Midbrain (tissue), 1 donor: ENCODE data around the gene PABPC5.

ENCODE experiments used
- DNase-seq: peaks from one replicate; lab custom pipeline; 2025; lab: John Stamatoyannopoulos, UW

The PABPC5 gene

GRCh38 chrX:91434351-91435168, at the start of gene PABPC5:
PABPC5 (plus strand) TSS chrX:91434839; CDS start chrX:91435578, 739 bp downstream.
- peak; percentile 74 for DNase-seq

DNA sequence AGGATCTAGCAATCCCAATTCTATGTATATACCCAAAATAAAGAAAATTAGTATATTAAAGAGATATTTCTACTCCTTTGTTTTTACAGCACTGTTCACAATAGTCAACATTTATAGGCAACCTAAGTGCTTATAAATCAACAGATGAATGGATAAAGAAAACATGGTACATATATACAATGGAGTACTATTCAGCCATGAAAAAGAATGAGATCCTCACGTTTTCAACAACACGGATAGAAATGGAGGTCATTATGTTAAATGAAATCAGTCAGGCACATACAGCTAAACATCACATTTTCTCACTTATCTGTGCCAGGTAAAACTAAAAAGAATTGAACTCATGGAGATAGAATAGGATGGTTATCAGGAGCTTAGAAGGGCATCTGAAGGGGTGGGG, 45.6 kb upstream of the PABPC5 start:
- DNase-seq = no peak

- no peak for DNase-seq
Observed at GRCh38 chrX:91414713-91415112, 19.9 kb upstream of the PABPC5 start.

DNA sequence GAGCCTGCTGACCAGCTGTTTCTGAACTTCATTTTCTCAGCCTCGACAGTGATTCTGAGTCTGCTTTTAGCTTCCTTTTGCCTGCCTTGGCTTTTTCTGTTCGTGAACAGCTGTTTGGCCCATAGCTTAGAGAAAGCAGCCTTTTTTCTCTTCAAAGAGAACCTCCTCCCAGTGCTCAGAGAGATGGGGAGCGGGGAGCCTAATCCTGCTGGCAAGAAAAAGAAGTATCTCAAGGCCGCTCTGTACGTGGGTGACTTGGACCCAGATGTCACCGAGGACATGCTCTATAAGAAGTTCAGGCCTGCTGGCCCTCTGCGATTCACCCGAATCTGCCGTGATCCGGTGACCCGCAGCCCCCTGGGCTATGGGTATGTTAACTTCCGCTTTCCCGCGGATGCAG, 756 bp downstream of the PABPC5 start:
- DNase-seq = no peak
